Muscle of back (tissue), 13 donors: ENCODE measurements around the gene MFSD12. TPM values are rescaled to one million over a fixed set of nuclear protein-coding genes. Genes with fewer than 3 reads are reported as not detected.
A peak's percentile ranks its signal among the peaks of the same experiment; 100 is the strongest.

Experiments used
- DNase-seq, 3 donors: peaks; one replicate each; pipeline versions ENCODE4 v3.0.0 to v3.0.0-alpha.2; 2013
- long read RNA-seq, 9 donors: transcript quantifications; one replicate each; lab custom pipeline, GENCODE V29; 2026
- polyA plus RNA-seq, 10 donors: library from polyadenylated mRNA; unstranded; fragments of 120-200 nt; gene quantifications; one replicate each; pipeline ENCODE4 v1.2.1, GENCODE V29; 2013; ENCODE audit not compliant: insufficient read length in 10 of 10

The MFSD12 gene
- polyA plus RNA-seq: 10 to 100 TPM; 21.7 to 34.5 (median 25.9) TPM
- long read RNA-seq, donor 1, transcript MFSD12-204 (1 exons, 1,769 nt): major isoform, 10 of 61 reads
- long read RNA-seq, donor 1, partial matches to known transcripts: 35 of 61 reads
- long read RNA-seq, donor 1, other reads (novel, unspliced or antisense): 12 of 61 reads
- long read RNA-seq, donor 2, transcript MFSD12-204 (1 exons, 1,769 nt): major isoform, 9 of 10 reads
- long read RNA-seq, donor 2, partial matches to known transcripts: 0 of 10 reads
- long read RNA-seq, donor 2, other reads (novel, unspliced or antisense): 0 of 10 reads
- long read RNA-seq, donor 3, partial matches to known transcripts: 0 of 2 reads
- long read RNA-seq, donor 3, other reads (novel, unspliced or antisense): 0 of 2 reads
- long read RNA-seq, donor 4, transcript MFSD12-204 (1 exons, 1,769 nt): major isoform, 11 of 39 reads
- long read RNA-seq, donor 4, partial matches to known transcripts: 25 of 39 reads
- long read RNA-seq, donor 4, other reads (novel, unspliced or antisense): 0 of 39 reads
- long read RNA-seq, donor 5, transcript MFSD12-204 (1 exons, 1,769 nt): major isoform, 13 of 44 reads
- long read RNA-seq, donor 5, partial matches to known transcripts: 29 of 44 reads
- long read RNA-seq, donor 5, other reads (novel, unspliced or antisense): 0 of 44 reads
- long read RNA-seq, donor 6, transcript MFSD12-204 (1 exons, 1,769 nt): major isoform, 10 of 14 reads
- long read RNA-seq, donor 6, partial matches to known transcripts: 0 of 14 reads
- long read RNA-seq, donor 6, other reads (novel, unspliced or antisense): 0 of 14 reads
- long read RNA-seq, donor 7, transcript MFSD12-204 (1 exons, 1,769 nt): major isoform, 5 of 30 reads
- long read RNA-seq, donor 7, partial matches to known transcripts: 11 of 30 reads
- long read RNA-seq, donor 7, other reads (novel, unspliced or antisense): 13 of 30 reads
- long read RNA-seq, donor 8, transcript MFSD12-204 (1 exons, 1,769 nt): major isoform, 8 of 12 reads
- long read RNA-seq, donor 8, partial matches to known transcripts: 0 of 12 reads
- long read RNA-seq, donor 8, other reads (novel, unspliced or antisense): 0 of 12 reads
- long read RNA-seq, donor 9, partial matches to known transcripts: 0 of 1 reads
- long read RNA-seq, donor 9, other reads (novel, unspliced or antisense): 0 of 1 reads

GRCh38 chr19:3557461-3558248 is at the start of gene MFSD12:
TSS of gene MFSD12 (minus strand) at chr19:3557586. CDS start at chr19:3557403, 183 bp downstream.
- DNase-seq: peak; percentile 92 to 97 (median 96)

GRCh38 chr19:3606690-3607289 is 49.4 kb upstream of the MFSD12 start, which contains the start of gene TBXA2R:
TSS of gene TBXA2R (minus strand) at chr19:3606875. CDS start at chr19:3600634, 6,241 bp downstream.
- DNase-seq: peak in 1 of 3 donors; percentile 71

GRCh38 chr19:3606174-3606689 is 48.8 kb upstream of the MFSD12 start:
- DNase-seq: no peak

GRCh38 chr19:3605770-3606169 is 48.4 kb upstream of the MFSD12 start:
- no peak for DNase-seq

- DNase-seq: no peak
These were observed 48.0 kb upstream of the MFSD12 start for GRCh38 chr19:3605361-3605760.

- no peak for DNase-seq
These were observed 47.6 kb upstream of the MFSD12 start for GRCh38 chr19:3604987-3605343.

GRCh38 chr19:3604227-3604986 is 47.0 kb upstream of the MFSD12 start:
- no peak for DNase-seq

GRCh38 chr19:3603121-3603811 is 45.9 kb upstream of the MFSD12 start:
- DNase-seq: no peak

GRCh38 chr19:3601021-3601420 is 43.6 kb upstream of the MFSD12 start:
- no peak for DNase-seq

GRCh38 chr19:3599776-3600187 is 42.4 kb upstream of the MFSD12 start:
- DNase-seq: no peak

- peak in 1 of 3 donors; percentile 0 for DNase-seq
These were observed 38.2 kb upstream of the MFSD12 start for GRCh38 chr19:3595521-3596061.

GRCh38 chr19:3593156-3593555 is 35.8 kb upstream of the MFSD12 start:
- peak in 1 of 3 donors; percentile 0 for DNase-seq

- DNase-seq: peak in 1 of 3 donors; percentile 0
These were observed 34.7 kb upstream of the MFSD12 start for GRCh38 chr19:3591876-3592613.

- DNase-seq: no peak
These were observed 33.7 kb upstream of the MFSD12 start for GRCh38 chr19:3590991-3591659.

- DNase-seq: no peak
These were observed 32.6 kb upstream of the MFSD12 start for GRCh38 chr19:3589949-3590348.

- DNase-seq: no peak
These were observed 32.1 kb upstream of the MFSD12 start for GRCh38 chr19:3589439-3589838.

GRCh38 chr19:3586707-3587346 is 29.4 kb upstream of the MFSD12 start:
- no peak for DNase-seq
